Parathyroid adenoma (tissue), 2 donors: ENCODE data around the gene MYH16.
A peak's percentile ranks its signal among the peaks of the same experiment; 100 is the strongest.
"Not testable (repeated sequence)": the region's sequence is repeated elsewhere in the genome, so short reads cannot be mapped to it uniquely, and the experiment has no call there.

ENCODE experiments used
- H2AFZ ChIP-seq: fragments of 300-600 bp; sonication (generic); one replicate; pipeline ENCODE4 v1.7.0; 2017; ENCODE audit warnings: antibody characterized with exemption, mild to moderate bottlenecking
- H3K27ac ChIP-seq: fragments of 300-600 bp; sonication (generic); one replicate; pipeline ENCODE4 v1.7.0; 2017
- H3K27me3 ChIP-seq: fragments of 300-600 bp; sonication (generic); one replicate; pipeline ENCODE4 v1.7.0; 2017; ENCODE audit warnings: low read length; ENCODE audit not compliant: control insufficient read depth, insufficient read depth
- H3K36me3 ChIP-seq: fragments of 300-600 bp; sonication (generic); one replicate; pipeline ENCODE4 v1.7.0; 2017; ENCODE audit warnings: low read length; ENCODE audit not compliant: control insufficient read depth, insufficient read depth
- H3K4me1 ChIP-seq: fragments of 300-600 bp; sonication (generic); one replicate; pipeline ENCODE4 v1.7.0; 2017; ENCODE audit warnings: control low read depth
- H3K4me2 ChIP-seq: fragments of 300-600 bp; sonication (generic); one replicate; pipeline ENCODE4 v1.7.0; 2017; ENCODE audit warnings: low read length
- H3K4me3 ChIP-seq: fragments of 300-600 bp; sonication (generic); one replicate; pipeline ENCODE4 v1.7.0; 2017; ENCODE audit warnings: low read depth, low read length
- H3K79me2 ChIP-seq: fragments of 300-600 bp; sonication (generic); one replicate; pipeline ENCODE4 v1.7.0; 2017; ENCODE audit warnings: control low read depth
- H3K9ac ChIP-seq: fragments of 300-600 bp; sonication (generic); one replicate; pipeline ENCODE4 v1.7.0; 2017; ENCODE audit warnings: mild to moderate bottlenecking
- H3K9me3 ChIP-seq: fragments of 300-600 bp; sonication (generic); one replicate; pipeline ENCODE4 v1.7.0; 2017; ENCODE audit warnings: low read length; ENCODE audit not compliant: control insufficient read depth
- TF ChIP-seq, protein P1 (sequence below): fragments of 300-600 bp; sonication (generic); IDR thresholded peaks from one replicate; pipeline ENCODE4 v1.7.0; 2017; ENCODE audit warnings: antibody characterized with exemption, mild to moderate bottlenecking
- donor health status: primary hyperparathyroidism.

MYH16 gene

DNA sequence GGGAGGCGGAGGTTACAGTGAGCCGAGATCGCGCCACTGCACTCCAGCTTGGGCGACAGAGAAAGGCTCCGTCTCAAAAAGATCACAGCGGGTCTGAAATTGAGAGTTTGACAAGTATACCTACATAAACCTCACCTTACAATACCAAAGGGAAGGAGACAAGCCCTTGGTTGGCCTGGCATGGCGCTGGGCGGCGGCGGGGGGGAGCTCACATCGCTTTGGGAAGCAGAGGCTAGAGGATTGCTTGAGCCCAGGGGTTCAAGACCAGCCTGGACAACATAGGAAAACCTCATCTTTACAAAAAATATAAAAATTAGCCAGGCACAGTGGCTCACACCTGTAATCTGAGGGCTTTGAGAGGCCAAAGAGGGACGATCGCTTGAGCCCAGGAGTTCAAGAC, 51.9 kb downstream of the MYH16 start:
- TF ChIP-seq, protein P1, sequence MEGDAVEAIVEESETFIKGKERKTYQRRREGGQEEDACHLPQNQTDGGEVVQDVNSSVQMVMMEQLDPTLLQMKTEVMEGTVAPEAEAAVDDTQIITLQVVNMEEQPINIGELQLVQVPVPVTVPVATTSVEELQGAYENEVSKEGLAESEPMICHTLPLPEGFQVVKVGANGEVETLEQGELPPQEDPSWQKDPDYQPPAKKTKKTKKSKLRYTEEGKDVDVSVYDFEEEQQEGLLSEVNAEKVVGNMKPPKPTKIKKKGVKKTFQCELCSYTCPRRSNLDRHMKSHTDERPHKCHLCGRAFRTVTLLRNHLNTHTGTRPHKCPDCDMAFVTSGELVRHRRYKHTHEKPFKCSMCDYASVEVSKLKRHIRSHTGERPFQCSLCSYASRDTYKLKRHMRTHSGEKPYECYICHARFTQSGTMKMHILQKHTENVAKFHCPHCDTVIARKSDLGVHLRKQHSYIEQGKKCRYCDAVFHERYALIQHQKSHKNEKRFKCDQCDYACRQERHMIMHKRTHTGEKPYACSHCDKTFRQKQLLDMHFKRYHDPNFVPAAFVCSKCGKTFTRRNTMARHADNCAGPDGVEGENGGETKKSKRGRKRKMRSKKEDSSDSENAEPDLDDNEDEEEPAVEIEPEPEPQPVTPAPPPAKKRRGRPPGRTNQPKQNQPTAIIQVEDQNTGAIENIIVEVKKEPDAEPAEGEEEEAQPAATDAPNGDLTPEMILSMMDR = no peak
- Histone ChIP-seq H3K9me3 (no peaks in the 10 kb centered on the region), H3K9ac (no peak overlapping the region), H3K4me1 (peaks cover 14% of the 10 kb centered on the region), H3K27me3 (no peaks in the 10 kb centered on the region), H3K79me2 (peaks cover 32% of the 10 kb centered on the region), H2AFZ (no peak overlapping the region), H3K4me2 (no peak overlapping the region), H3K27ac (no peak overlapping the region), H3K36me3 (no peaks in the 10 kb centered on the region), H3K4me3 (no peak overlapping the region)

- TF ChIP-seq, protein P1 = no peak
- Histone ChIP-seq H3K27me3 (no peaks in the 10 kb centered on the region), H2AFZ (peak overlapping the region; percentile 99), H3K4me3 (peak overlapping the region; percentile 98), H3K9me3 (no peaks in the 10 kb centered on the region), H3K4me2 (peak overlapping the region; percentile 56), H3K36me3 (no peaks in the 10 kb centered on the region), H3K79me2 (peaks cover 32% of the 10 kb centered on the region), H3K27ac (peak overlapping the region; percentile 67), H3K4me1 (peaks cover 14% of the 10 kb centered on the region), H3K9ac (peak overlapping the region; percentile 34)
These were observed 52.4 kb downstream of the MYH16 start for GRCh38 chr7:99325001-99325493.

GRCh38 chr7:99325592-99326407, 53.2 kb downstream of the MYH16 start, which contains the start of gene ARPC1A:
Gene ARPC1A, plus strand, starts transcription at chr7:99325898. Its CDS starts 7,456 bp downstream, at chr7:99333354.
- H3K4me2 ChIP-seq = peak within 1 kb of the TSS; percentile 56
- H3K79me2 ChIP-seq = peaks cover 32% of the 10 kb centered on the region
- H3K27ac ChIP-seq = peak within 1 kb of the TSS; percentile 67
- H3K4me3 ChIP-seq = peak within 1 kb of the TSS; percentile 98
- peaks cover 14% of the 10 kb centered on the region for H3K4me1 ChIP-seq
- TF ChIP-seq, protein P1 = peak; percentile 18
- no peaks in the 10 kb centered on the region for H3K9me3 ChIP-seq
- H3K9ac ChIP-seq = peak within 1 kb of the TSS; percentile 86
- H3K27me3 ChIP-seq = no peaks in the 10 kb centered on the region
- H3K36me3 ChIP-seq = no peaks in the 10 kb centered on the region
- peak within 1 kb of the TSS; percentile 99 for H2AFZ ChIP-seq

- TF ChIP-seq, protein P1 = no peak
- H3K79me2 ChIP-seq = peaks cover 35% of the 10 kb centered on the region
- no peaks in the 10 kb centered on the region for H3K36me3 ChIP-seq
- H3K27me3 ChIP-seq = no peaks in the 10 kb centered on the region
- H3K9ac ChIP-seq = peak overlapping the region; percentile 86
- no peak overlapping the region for H3K27ac ChIP-seq
- H2AFZ ChIP-seq = peak overlapping the region; percentile 99
- peaks cover 14% of the 10 kb centered on the region for H3K4me1 ChIP-seq
- H3K4me3 ChIP-seq = peak overlapping the region; percentile 98
- H3K9me3 ChIP-seq = no peaks in the 10 kb centered on the region
- H3K4me2 ChIP-seq = peak overlapping the region; percentile 56
These were observed 53.8 kb downstream of the MYH16 start for GRCh38 chr7:99326408-99326782.

GRCh38 chr7:99330314-99330961, 57.8 kb downstream of the MYH16 start:
- H3K4me1 ChIP-seq, H3K9me3 ChIP-seq, H3K4me3 ChIP-seq, H3K9ac ChIP-seq, H3K36me3 ChIP-seq, H3K4me2 ChIP-seq, H2AFZ ChIP-seq, H3K27me3 ChIP-seq, H3K27ac ChIP-seq: not testable (repeated sequence)
- H3K79me2 ChIP-seq = peaks cover 41% of the 10 kb centered on the region
